Measurements from ENCODE around the gene HOXA2.

DNA sequence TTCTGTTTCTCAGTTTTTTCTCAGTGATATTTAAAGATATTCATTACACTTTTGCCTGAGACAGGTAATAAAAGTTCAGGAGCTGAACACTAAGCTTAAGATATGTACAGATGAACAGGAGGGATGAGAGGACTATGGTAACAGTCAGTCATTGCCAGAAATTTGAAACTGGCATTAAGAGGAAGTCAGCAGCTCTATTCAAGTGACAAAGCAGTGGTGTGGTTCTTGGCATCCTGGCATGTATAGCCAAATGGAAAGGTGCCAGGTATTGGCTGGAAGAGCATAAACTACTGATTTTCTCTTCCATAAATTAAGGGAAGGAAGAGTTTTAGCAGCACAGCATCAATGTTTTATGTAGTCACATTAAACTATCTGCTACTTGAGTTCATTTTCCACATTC, 29.4 kb downstream of the HOXA2 start:
- no peak for TF ChIP-seq CTCF (IDR thresholded peaks at IDR 0.05 in 4 of 5, conservative IDR thresholded peaks at IDR 0.05 in 1 of 5)
- no peak for TF ChIP-seq POLR2A (IDR thresholded peaks at IDR 0.05)

Measured in gastrocnemius medialis (tissue), 4 donors.